Inferior parietal cortex (tissue), 1 donor: ENCODE data around the gene TRIM22.
"Not testable (repeated sequence)": the region's sequence is repeated elsewhere in the genome, so short reads cannot be mapped to it uniquely, and the experiment has no call there.

Experiments used
- DNase-seq: peaks from one replicate; pipeline ENCODE4 v3.0.0-alpha.2; 2016; ENCODE audit errors: extremely low spot score

TRIM22 gene

GRCh38 chr11:5690736-5691135, 1.1 kb downstream of the TRIM22 start:
- DNase-seq, result peak; percentile 17

- DNase-seq, result not testable (repeated sequence)
These were observed 1.8 kb downstream of the TRIM22 start for GRCh38 chr11:5691238-5691963.

- no peak for DNase-seq
These were observed 2.4 kb downstream of the TRIM22 start for GRCh38 chr11:5691964-5692361.

- DNase-seq, result no peak
These were observed 5.1 kb downstream of the TRIM22 start for GRCh38 chr11:5694642-5695041.

- no peak for DNase-seq
These were observed 6.0 kb downstream of the TRIM22 start for GRCh38 chr11:5695580-5695979.

GRCh38 chr11:5696210-5696609, 6.6 kb downstream of the TRIM22 start:
- no peak for DNase-seq

- no peak for DNase-seq
These were observed 8.7 kb downstream of the TRIM22 start for GRCh38 chr11:5698281-5698680.

- no peak for DNase-seq
These were observed 10.9 kb downstream of the TRIM22 start for GRCh38 chr11:5700421-5701054.

GRCh38 chr11:5701055-5701577, 11.5 kb downstream of the TRIM22 start:
- DNase-seq, result no peak

- no peak for DNase-seq
These were observed 14.3 kb downstream of the TRIM22 start for GRCh38 chr11:5703741-5704536.

GRCh38 chr11:5705688-5706087, 16.1 kb downstream of the TRIM22 start:
- no peak for DNase-seq

GRCh38 chr11:5712507-5712906, 22.9 kb downstream of the TRIM22 start:
- no peak for DNase-seq

- DNase-seq, result no peak
These were observed 24.1 kb downstream of the TRIM22 start for GRCh38 chr11:5713695-5714094.

- not testable (repeated sequence) for DNase-seq
These were observed 26.9 kb downstream of the TRIM22 start for GRCh38 chr11:5716518-5716917.

GRCh38 chr11:5719703-5720495, 30.3 kb downstream of the TRIM22 start:
- DNase-seq, result no peak

- DNase-seq, result no peak
These were observed 33.0 kb downstream of the TRIM22 start for GRCh38 chr11:5722622-5723021.

GRCh38 chr11:5726351-5726750, 36.8 kb downstream of the TRIM22 start:
- no peak for DNase-seq

- DNase-seq, result no peak
These were observed 38.1 kb downstream of the TRIM22 start for GRCh38 chr11:5727691-5728090.

GRCh38 chr11:5736396-5736795, 46.8 kb downstream of the TRIM22 start, which contains the start of gene OR56B1:
TSS of gene OR56B1 (plus strand) at chr11:5736448. CDS start at chr11:5736517, 69 bp downstream.
- DNase-seq, result no peak

- DNase-seq, result no peak
These were observed 47.5 kb downstream of the TRIM22 start for GRCh38 chr11:5737091-5737490.

- DNase-seq, result no peak
These were observed 48.2 kb downstream of the TRIM22 start for GRCh38 chr11:5737670-5738392.
